ENCODE measurements around the gene PARS2. TPM values are rescaled to one million over a fixed set of nuclear protein-coding genes. Genes with fewer than 3 reads are reported as not detected.

PARS2 gene
- total RNA-seq, 4 donors from 2014 or later, result 2.3 to 5.7 (median 3.1) TPM

DNA sequence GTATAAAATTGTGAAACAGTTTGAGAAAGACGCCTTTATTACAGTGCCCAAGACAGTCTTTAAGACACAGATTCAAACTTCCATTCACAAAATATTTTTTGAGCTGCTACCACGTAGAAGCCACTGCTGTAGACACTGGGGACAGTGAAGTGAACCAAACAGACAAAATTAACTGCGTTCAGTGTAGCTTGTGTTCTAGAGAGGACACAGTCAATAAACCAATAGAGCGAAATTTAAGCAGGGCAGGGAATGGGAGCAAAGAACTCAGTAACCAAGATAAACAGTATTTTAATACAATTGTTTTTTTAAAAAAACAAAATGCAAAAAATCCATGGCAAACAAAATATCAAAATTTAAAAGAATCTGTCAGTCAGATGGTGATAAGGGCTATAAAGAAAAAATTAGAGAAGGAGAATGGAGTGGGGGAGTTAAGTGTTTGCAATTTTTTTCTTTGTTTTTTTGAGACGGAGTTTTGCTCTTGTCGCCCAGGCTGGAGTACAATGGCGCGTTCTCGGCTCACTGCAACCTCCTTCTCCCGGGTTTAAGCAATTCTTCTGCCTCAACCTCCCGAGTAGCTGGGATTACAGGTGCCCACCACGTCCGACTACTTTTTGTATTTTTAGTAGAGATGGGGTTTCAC is 719 bp upstream of the PARS2 start:
- peaks cover 4 to 17% (median 11%) of the 10 kb centered on the region in 3 donors for H3K4me1 ChIP-seq
- H3K27ac ChIP-seq, result peak overlapping the region in 3 of 4 donors; percentile 36 to 69 (median 56)
- DNase-seq, result no peak
- no peaks in the 10 kb centered on the region for H3K27me3 ChIP-seq
- intact Hi-C loops (cut with DNase I), result no loop called here
- TF ChIP-seq POLR2A (IDR thresholded peaks at IDR 0.05), result no peak
- TF ChIP-seq, protein P1, sequence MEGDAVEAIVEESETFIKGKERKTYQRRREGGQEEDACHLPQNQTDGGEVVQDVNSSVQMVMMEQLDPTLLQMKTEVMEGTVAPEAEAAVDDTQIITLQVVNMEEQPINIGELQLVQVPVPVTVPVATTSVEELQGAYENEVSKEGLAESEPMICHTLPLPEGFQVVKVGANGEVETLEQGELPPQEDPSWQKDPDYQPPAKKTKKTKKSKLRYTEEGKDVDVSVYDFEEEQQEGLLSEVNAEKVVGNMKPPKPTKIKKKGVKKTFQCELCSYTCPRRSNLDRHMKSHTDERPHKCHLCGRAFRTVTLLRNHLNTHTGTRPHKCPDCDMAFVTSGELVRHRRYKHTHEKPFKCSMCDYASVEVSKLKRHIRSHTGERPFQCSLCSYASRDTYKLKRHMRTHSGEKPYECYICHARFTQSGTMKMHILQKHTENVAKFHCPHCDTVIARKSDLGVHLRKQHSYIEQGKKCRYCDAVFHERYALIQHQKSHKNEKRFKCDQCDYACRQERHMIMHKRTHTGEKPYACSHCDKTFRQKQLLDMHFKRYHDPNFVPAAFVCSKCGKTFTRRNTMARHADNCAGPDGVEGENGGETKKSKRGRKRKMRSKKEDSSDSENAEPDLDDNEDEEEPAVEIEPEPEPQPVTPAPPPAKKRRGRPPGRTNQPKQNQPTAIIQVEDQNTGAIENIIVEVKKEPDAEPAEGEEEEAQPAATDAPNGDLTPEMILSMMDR (IDR thresholded peaks at IDR 0.05), result no peak
- peak overlapping the region; percentile 72 to 90 (median 84) for H3K4me3 ChIP-seq
- WGBS, 2 donors, result 55 to 59% methylated on average over 13 of the region's 13 CpGs
- no peaks in the 10 kb centered on the region for H3K9me3 ChIP-seq
- no peaks in the 10 kb centered on the region for H3K36me3 ChIP-seq

DNA sequence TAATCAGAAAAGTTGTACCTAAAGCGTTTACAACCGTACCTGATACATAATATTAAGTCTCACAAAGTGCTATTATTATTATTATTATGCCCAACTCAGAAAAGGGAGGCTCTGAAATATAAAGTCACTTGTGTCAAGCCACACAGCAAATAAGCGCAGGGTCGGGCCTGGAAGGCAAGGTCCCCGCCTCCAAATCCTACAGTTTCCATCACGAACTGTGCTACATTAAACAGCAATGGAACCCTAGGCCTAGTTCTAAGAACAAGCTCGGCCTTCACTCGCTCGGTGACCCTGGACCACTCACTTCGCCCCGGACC is 549 bp downstream of the PARS2 start:
- Histone ChIP-seq H3K27ac (peak overlapping the region; percentile 80 to 87 (median 83)), H3K4me3 (peak overlapping the region; percentile 72 to 90 (median 84)), H3K36me3 (peaks cover 0 to 3% (median 0%) of the 10 kb centered on the region in 3 donors), H3K27me3 (no peaks in the 10 kb centered on the region), H3K4me1 (peaks cover 4 to 17% (median 11%) of the 10 kb centered on the region in 3 donors), H3K9me3 (no peaks in the 10 kb centered on the region)
- no peak for DNase-seq
- intact Hi-C loops (cut with DNase I), result no loop called here
- TF ChIP-seq POLR2A (IDR thresholded peaks at IDR 0.05), result no peak
- TF ChIP-seq, protein P1 (IDR thresholded peaks at IDR 0.05), result no peak
- WGBS, 2 donors, result 1 to 4% methylated on average over 8 to 11 of the region's 11 CpGs

DNA sequence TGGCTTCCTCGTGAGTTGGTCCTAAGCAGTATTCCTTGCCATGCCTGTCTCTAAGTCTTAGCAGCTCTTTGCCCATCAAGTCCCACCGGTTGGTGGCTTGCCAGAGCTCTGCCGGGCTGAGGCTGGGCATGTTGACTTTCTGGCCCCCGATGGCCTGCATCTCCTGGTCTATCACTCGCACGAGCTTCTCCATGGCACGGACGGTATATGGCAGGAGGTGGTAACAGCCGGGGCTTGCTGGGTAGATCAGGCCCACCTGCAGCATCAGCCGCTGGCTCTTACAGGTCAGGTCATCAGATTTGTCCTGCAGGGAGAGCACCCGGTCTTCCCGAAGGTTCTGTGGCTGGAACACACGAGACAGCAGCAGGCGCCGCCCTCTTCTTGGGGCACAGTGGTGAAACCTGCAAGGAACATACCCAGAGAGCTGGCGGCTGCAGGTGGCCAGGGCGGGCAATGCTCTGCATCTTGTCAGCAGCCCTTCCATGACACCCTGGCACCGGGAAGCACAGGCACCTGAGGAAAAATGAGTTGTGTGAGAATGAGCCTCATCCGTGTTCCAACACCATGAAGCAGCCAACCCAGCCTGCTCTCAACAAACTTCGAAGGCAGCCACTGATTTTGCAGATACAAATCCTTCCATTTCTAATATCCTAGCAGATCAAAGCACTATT is 5.5 kb downstream of the PARS2 start:
- TF ChIP-seq, protein P1 (IDR thresholded peaks at IDR 0.05), result no peak
- no peak for TF ChIP-seq POLR2A (IDR thresholded peaks at IDR 0.05)
- WGBS, 2 donors, result 92 to 97% methylated on average over 6 to 11 of the region's 20 CpGs
- intact Hi-C loops (cut with DNase I), result no loop called here
- no peaks in the 10 kb centered on the region for H3K9me3 ChIP-seq
- no peak overlapping the region for H3K27ac ChIP-seq
- no peak for DNase-seq
- peaks cover 0 to 10% (median 5%) of the 10 kb centered on the region in 3 donors for H3K4me1 ChIP-seq
- H3K36me3 ChIP-seq, result peaks cover 0 to 37% (median 4%) of the 10 kb centered on the region in 3 donors
- H3K27me3 ChIP-seq, result no peaks in the 10 kb centered on the region
- no peak overlapping the region for H3K4me3 ChIP-seq

DNA sequence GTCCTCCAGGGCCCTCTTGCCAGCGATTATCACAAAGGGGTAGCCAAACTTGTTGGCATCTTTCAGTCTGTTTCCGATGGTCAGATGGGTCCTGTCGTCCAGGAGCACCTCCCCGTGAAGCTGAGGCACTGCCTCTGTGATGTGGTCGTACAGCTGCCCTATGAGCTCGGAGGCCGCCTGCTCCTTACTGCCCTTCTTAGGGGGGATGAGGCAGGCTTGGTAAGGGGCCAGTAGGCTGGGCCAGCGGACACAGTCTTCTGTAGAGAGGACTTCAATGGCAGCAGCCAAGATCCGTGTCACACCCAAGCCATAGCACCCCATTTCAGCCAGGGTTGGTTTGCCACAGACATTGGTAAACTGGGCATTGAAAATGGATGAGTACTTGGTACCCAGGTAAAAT is 6.5 kb downstream of the PARS2 start:
- no peak overlapping the region for H3K4me3 ChIP-seq
- H3K27ac ChIP-seq, result no peak overlapping the region
- H3K36me3 ChIP-seq, result peaks cover 0 to 37% (median 4%) of the 10 kb centered on the region in 3 donors
- 80% methylated on average over 1 of the region's 9 CpGs; no CpG with 5 or more reads in 1 of the 2 donors for WGBS, 2 donors
- H3K9me3 ChIP-seq, result no peaks in the 10 kb centered on the region
- H3K27me3 ChIP-seq, result no peaks in the 10 kb centered on the region
- no peak for DNase-seq
- TF ChIP-seq POLR2A (IDR thresholded peaks at IDR 0.05), result no peak
- TF ChIP-seq, protein P1 (IDR thresholded peaks at IDR 0.05), result no peak
- peaks cover 0 to under 1% (median 0%) of the 10 kb centered on the region in 3 donors for H3K4me1 ChIP-seq
- intact Hi-C loops (cut with DNase I), result no loop called here
